Suprapubic skin (tissue), 4 donors: ENCODE data around the gene ZNF446. TPM values are rescaled to one million over a fixed set of nuclear protein-coding genes. Genes with fewer than 3 reads are reported as not detected.
A peak's percentile ranks its signal among the peaks of the same experiment; 100 is the strongest.
"Not testable (repeated sequence)": the region's sequence is repeated elsewhere in the genome, so short reads cannot be mapped to it uniquely, and the experiment has no call there.

ENCODE experiments used
- DNase-seq, 2 donors: peaks; one replicate each; pipeline ENCODE4 v3.0.0-alpha.2; 2019; ENCODE audit warnings: low spot score in 2 of 2
- H3K27ac ChIP-seq: fragments of 200-600 bp; sonication (generic); one replicate; pipeline ENCODE4 v1.5.1; 2019
- H3K27me3 ChIP-seq: fragments of 200-600 bp; sonication (generic); one replicate; pipeline ENCODE4 v1.5.1; 2019
- H3K36me3 ChIP-seq: fragments of 200-600 bp; sonication (generic); one replicate; pipeline ENCODE4 v1.5.1; 2019
- H3K4me1 ChIP-seq: fragments of 200-600 bp; sonication (generic); one replicate; pipeline ENCODE4 v1.5.1; 2019
- H3K4me3 ChIP-seq: fragments of 200-600 bp; sonication (generic); one replicate; pipeline ENCODE4 v1.5.1; 2019; ENCODE audit warnings: mild to moderate bottlenecking
- H3K9me3 ChIP-seq: fragments of 200-600 bp; sonication (generic); one replicate; pipeline ENCODE4 v1.5.1; 2019
- CTCF ChIP-seq, 2 donors: fragments of 200-600 bp in 1 of 2; fragments of 450-650 bp in 1 of 2; sonication (generic) in 1 of 2; IDR thresholded peaks; one replicate each; pipeline ENCODE4 v1.5.1; 2016 to 2019; ENCODE audit warnings: antibody characterized with exemption in 2 of 2, mild to moderate bottlenecking in 1 of 2, moderate library complexity in 1 of 2
- EP300 ChIP-seq: sonication (generic); formaldehyde crosslinking; IDR thresholded peaks from one replicate; pipeline ENCODE4 v1.6.1; 2017; ENCODE audit warnings: antibody characterized with exemption
- POLR2A ChIP-seq, 2 donors: fragments of 450-650 bp; IDR thresholded peaks; one replicate each; pipeline ENCODE4 v1.6.1; 2017; ENCODE audit warnings: antibody characterized with exemption in 2 of 2, mild to moderate bottlenecking in 2 of 2, moderate library complexity in 2 of 2
- POLR2AphosphoS5 ChIP-seq, 3 donors: sonication (generic); formaldehyde crosslinking; IDR thresholded peaks; one replicate each; pipeline ENCODE4 v1.6.1; 2017; ENCODE audit warnings: antibody characterized with exemption in 3 of 3
- WGBS: methylation state at CpG from one replicate; pipeline ENCODE4 v1.1.5; 2018; 5-methylcytosine and 5-hydroxymethylcytosine counted together
- total RNA-seq, 4 donors: library from RNA; depleted of rRNA; stranded (reverse); fragments of >200 nt; gene quantifications; one replicate each; pipeline ENCODE4 v1.1.0, GENCODE V29; 2016

The ZNF446 gene
- total RNA-seq, 4 donors from 2014 or later, result 19.8 to 38.8 (median 24.0) TPM

GRCh38 chr19:58498316-58499020 is 22.3 kb downstream of the ZNF446 start:
- H3K36me3 ChIP-seq, result no peaks in the 10 kb centered on the region
- DNase-seq, result peak in 1 of 2 donors; percentile 77
- peak overlapping the region; percentile 56 for H3K4me3 ChIP-seq
- peaks cover 22% of the 10 kb centered on the region for H3K4me1 ChIP-seq
- H3K27ac ChIP-seq, result no peak overlapping the region
- no peaks in the 10 kb centered on the region for H3K9me3 ChIP-seq
- no peaks in the 10 kb centered on the region for H3K27me3 ChIP-seq
- 62% methylated on average over 17 of the region's 22 CpGs for WGBS
- TF ChIP-seq POLR2A (IDR thresholded peaks at IDR 0.05), result no peak
- TF ChIP-seq CTCF (IDR thresholded peaks at IDR 0.05), result no peak
- TF ChIP-seq EP300, result no peak
- no peak for TF ChIP-seq POLR2AphosphoS5 (IDR thresholded peaks at IDR 0.05)

DNA sequence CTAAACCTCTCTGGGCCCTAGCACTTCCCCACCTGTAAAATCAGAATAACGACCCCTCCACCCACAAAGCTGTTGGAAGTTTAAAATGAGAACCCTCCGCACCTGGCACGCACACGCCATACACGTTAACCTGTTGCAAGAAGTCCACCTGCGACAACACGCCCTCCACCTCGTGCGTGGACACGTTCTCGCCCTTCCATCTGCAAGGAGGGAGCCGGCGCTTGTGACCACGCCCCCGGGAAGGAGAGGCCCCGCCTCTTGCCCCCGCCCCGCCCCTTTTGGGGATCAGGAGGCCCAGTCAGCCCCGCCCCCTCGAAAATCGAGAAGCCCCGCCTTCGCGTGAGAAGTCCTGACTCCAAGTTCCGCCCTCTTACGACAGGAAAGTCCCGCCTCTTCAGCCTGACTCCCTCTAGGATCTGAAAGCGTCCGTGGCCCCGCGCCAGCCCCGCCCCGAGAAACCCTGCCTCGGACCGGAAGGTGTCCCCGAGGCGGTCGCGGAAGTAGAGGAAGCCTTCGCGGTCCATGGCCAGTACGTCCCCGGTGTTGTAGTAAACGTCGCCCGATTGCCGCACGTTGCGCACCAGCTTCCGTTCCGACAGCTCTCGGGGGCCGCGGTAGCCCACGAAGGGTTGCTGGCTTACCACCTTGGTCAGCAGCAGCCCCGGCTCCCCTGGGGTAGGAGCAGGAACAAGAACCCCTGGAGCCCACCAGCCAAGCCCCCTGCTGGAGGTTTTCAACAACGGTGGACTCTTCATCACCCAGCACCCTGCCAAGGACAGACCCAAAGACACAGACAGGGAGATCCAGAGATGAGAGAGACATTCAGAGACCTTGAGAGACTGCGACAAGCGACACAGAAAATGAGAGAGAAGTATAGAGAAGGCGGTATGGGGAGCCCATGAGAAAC is 23.1 kb downstream of the ZNF446 start:
- H3K4me3 ChIP-seq, result peak overlapping the region; percentile 56
- 2% methylated on average over 20 of the region's 60 CpGs for WGBS
- H3K27ac ChIP-seq, result peak overlapping the region; percentile 64
- peak; percentile 100 for DNase-seq
- H3K36me3 ChIP-seq, result no peaks in the 10 kb centered on the region
- H3K4me1 ChIP-seq, result peaks cover 22% of the 10 kb centered on the region
- TF ChIP-seq CTCF (IDR thresholded peaks at IDR 0.05) (peak in 1 of 2 donors; percentile 12), POLR2AphosphoS5 (IDR thresholded peaks at IDR 0.05) (peak in 2 of 3 donors; percentile 81 to 90), EP300 (no peak)
- H3K9me3 ChIP-seq, result no peaks in the 10 kb centered on the region
- H3K27me3 ChIP-seq, result no peaks in the 10 kb centered on the region

GRCh38 chr19:58500242-58500641 is 24.1 kb downstream of the ZNF446 start:
- peaks cover 22% of the 10 kb centered on the region for H3K4me1 ChIP-seq
- no peak for DNase-seq
- no peaks in the 10 kb centered on the region for H3K36me3 ChIP-seq
- TF ChIP-seq POLR2A (IDR thresholded peaks at IDR 0.05) (no peak), EP300 (no peak), CTCF (IDR thresholded peaks at IDR 0.05) (no peak), POLR2AphosphoS5 (IDR thresholded peaks at IDR 0.05) (no peak)
- H3K4me3 ChIP-seq, result peak overlapping the region; percentile 56
- H3K27ac ChIP-seq, result no peak overlapping the region
- WGBS, result 96% methylated on average over 5 of the region's 14 CpGs
- no peaks in the 10 kb centered on the region for H3K9me3 ChIP-seq
- H3K27me3 ChIP-seq, result no peaks in the 10 kb centered on the region

- WGBS, result 87% methylated on average over 7 of the region's 8 CpGs
- not testable (repeated sequence) for H3K4me3 ChIP-seq, DNase-seq, H3K9me3 ChIP-seq, H3K4me1 ChIP-seq, H3K27me3 ChIP-seq, H3K27ac ChIP-seq, H3K36me3 ChIP-seq
Measured at GRCh38 chr19:58507602-58508223, 31.6 kb downstream of the ZNF446 start.

- Histone ChIP-seq H3K36me3 (no peaks in the 10 kb centered on the region), H3K9me3 (no peaks in the 10 kb centered on the region), H3K4me3 (no peak overlapping the region), H3K27ac (no peak overlapping the region), H3K27me3 (no peaks in the 10 kb centered on the region), H3K4me1 (peaks cover 13% of the 10 kb centered on the region)
- WGBS, result 76% methylated on average over 11 of the region's 11 CpGs
- no peak for DNase-seq
- TF ChIP-seq POLR2AphosphoS5 (IDR thresholded peaks at IDR 0.05) (no peak), CTCF (IDR thresholded peaks at IDR 0.05) (no peak), POLR2A (IDR thresholded peaks at IDR 0.05) (no peak), EP300 (no peak)
Measured at GRCh38 chr19:58509731-58510083, 33.6 kb downstream of the ZNF446 start.
